Mesendoderm (in vitro differentiated cells): ENCODE results near the gene MSN. TPM values are rescaled to one million over a fixed set of nuclear protein-coding genes. Genes with fewer than 3 reads are reported as not detected.
"Not testable (repeated sequence)": the region's sequence is repeated elsewhere in the genome, so short reads cannot be mapped to it uniquely, and the experiment has no call there.

Experiments
- DNase-seq: peaks from one replicate; pipeline ENCODE4 v3.0.0; 2013
- H2AK5ac ChIP-seq: 2 replicates; pipeline ENCODE4 v1.6.1; 2013; ENCODE audit warnings: low read length, inconsistent platforms
- H2BK120ac ChIP-seq: 2 replicates; pipeline ENCODE4 v1.6.1; 2013; ENCODE audit warnings: low read depth, mild to moderate bottlenecking, low read length, moderate library complexity, mixed read lengths
- H2BK15ac ChIP-seq: replicated peaks from 2 replicates; pipeline ENCODE4 v1.6.1; 2013; ENCODE audit warnings: low read depth, mild to moderate bottlenecking, moderate library complexity
- H2BK5ac ChIP-seq: 2 replicates; pipeline ENCODE4 v1.6.1; 2013; ENCODE audit warnings: low read length, inconsistent platforms
- H3K18ac ChIP-seq: 2 replicates; pipeline ENCODE4 v1.6.1; 2013; ENCODE audit warnings: mild to moderate bottlenecking, low read length, mixed read lengths
- H3K23ac ChIP-seq: one replicate; pipeline ENCODE4 v1.6.1; 2013; ENCODE audit warnings: low read length
- H3K27ac ChIP-seq: 2 replicates; pipeline ENCODE4 v1.5.1; 2013; ENCODE audit warnings: low read depth, mild to moderate bottlenecking, inconsistent platforms, low read length, moderate library complexity
- H3K27me3 ChIP-seq: 2 replicates; pipeline ENCODE4 v1.6.1; 2013; ENCODE audit warnings: low read length, control low read depth, mild to moderate bottlenecking, inconsistent platforms; ENCODE audit not compliant: insufficient read depth, poor library complexity
- H3K36me3 ChIP-seq: 2 replicates; pipeline ENCODE4 v1.6.1; 2013; ENCODE audit warnings: low read length, inconsistent platforms; ENCODE audit not compliant: control insufficient read depth, insufficient read depth
- H3K4ac ChIP-seq: one replicate; pipeline ENCODE4 v1.6.1; 2013; ENCODE audit warnings: low read depth, mild to moderate bottlenecking, low read length, moderate library complexity
- H3K4me1 ChIP-seq: 2 replicates; pipeline ENCODE4 v1.6.1; 2013; ENCODE audit warnings: low read depth, low read length, inconsistent platforms; ENCODE audit not compliant: control insufficient read depth
- H3K4me2 ChIP-seq: 2 replicates; pipeline ENCODE4 v1.6.1; 2013; ENCODE audit warnings: low read length
- H3K4me3 ChIP-seq: 2 replicates; pipeline ENCODE4 v1.5.1; 2013; ENCODE audit warnings: mild to moderate bottlenecking, low read length
- H3K56ac ChIP-seq: one replicate; pipeline ENCODE4 v1.6.1; 2013; ENCODE audit warnings: low read length
- H3K79me1 ChIP-seq: 2 replicates; pipeline ENCODE4 v1.6.1; 2013; ENCODE audit warnings: low read length, inconsistent platforms
- H3K79me2 ChIP-seq: 2 replicates; pipeline ENCODE4 v1.6.1; 2013; ENCODE audit warnings: mild to moderate bottlenecking, low read length; ENCODE audit not compliant: control insufficient read depth, insufficient read depth
- H3K9ac ChIP-seq: 2 replicates; pipeline ENCODE4 v1.6.1; 2013; ENCODE audit warnings: low read length, inconsistent platforms
- H4K5ac ChIP-seq: one replicate; pipeline ENCODE4 v1.6.1; 2013; ENCODE audit warnings: low read length
- H4K8ac ChIP-seq: one replicate; pipeline ENCODE4 v1.6.1; 2013; ENCODE audit warnings: low read depth, mild to moderate bottlenecking, control low read depth, low read length, moderate library complexity
- WGBS: extraction: QIAGEN DNeasy Blood & Tissue Kit; methylation state at CpG from one replicate; pipeline ENCODE4 v1.1.7; 2013; ENCODE audit warnings: low lambda C conversion rate, missing lambda C conversion rate; ENCODE audit not compliant: insufficient coverage; ENCODE audit errors: extremely low coverage; 5-methylcytosine and 5-hydroxymethylcytosine counted together
- polyA plus RNA-seq, 2 experiments: library from polyadenylated mRNA; stranded (reverse); fragments of 200-250 nt; gene quantifications; one replicate each; pipeline ENCODE4 v1.2.3, GENCODE V29; 2013

The MSN gene
- polyA plus RNA-seq (2013, experiment 1 of 2), result 135 TPM
- 137 TPM for polyA plus RNA-seq (2013, experiment 2 of 2)

DNA sequence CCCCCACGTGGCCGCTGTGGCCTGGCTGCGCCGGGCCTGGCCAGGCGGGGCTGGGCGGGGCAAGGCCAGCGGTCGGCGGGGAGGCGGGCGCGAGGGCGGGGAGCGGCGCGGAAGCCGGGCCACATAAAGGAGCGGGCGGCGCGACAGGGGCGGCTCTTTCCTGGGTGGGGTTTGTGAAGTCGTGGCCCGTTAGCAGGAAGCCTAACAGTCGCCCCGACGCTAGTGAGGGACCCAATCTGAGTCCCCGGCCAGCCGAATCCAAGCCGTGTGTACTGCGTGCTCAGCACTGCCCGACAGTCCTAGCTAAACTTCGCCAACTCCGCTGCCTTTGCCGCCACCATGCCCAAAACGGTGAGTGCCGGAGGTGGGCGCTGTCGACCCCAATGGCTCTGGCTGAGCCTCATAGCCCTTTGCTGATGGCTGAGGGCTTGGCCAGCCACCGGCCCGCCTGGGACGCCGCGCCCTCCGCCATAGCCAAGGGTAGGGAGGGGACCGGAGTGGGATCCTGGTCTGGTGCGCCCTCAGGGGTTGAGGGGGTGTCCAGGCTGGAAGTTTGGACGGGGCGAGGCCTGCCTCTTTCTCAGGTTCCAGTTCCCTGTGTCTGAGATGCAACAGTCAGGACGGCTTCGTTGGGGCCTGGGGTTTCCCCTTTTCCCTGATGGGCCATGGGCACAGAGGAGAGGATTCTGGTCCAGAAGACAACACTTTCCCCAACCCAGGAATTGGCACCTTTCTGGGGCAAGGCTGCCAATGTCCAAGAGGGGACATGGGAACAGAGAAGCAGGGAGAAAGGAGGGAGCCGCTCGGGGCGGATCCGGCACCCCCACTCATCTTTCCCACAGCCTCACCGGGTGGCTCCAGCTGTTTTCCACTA lies at the start of gene MSN:
TSS of gene MSN (plus strand) at position 152 of the 874 bp plus-strand sequence. CDS start at position 340, 188 bp downstream.
- Histone ChIP-seq H3K79me1 (no peaks in the 10 kb centered on the region), H2BK120ac (no peak within 1 kb of the TSS), H3K79me2 (peaks cover 45% of the 10 kb centered on the region), H3K23ac (no peak within 1 kb of the TSS), H3K27me3 (no peaks in the 10 kb centered on the region), H3K36me3 (no peaks in the 10 kb centered on the region), H4K5ac (no peak within 1 kb of the TSS), H2BK5ac (no peak within 1 kb of the TSS), H3K4ac (peak within 1 kb of the TSS; percentile 2), H3K9ac (peak within 1 kb of the TSS; percentile 94), H3K18ac (peak within 1 kb of the TSS; percentile 91), H3K56ac (peak within 1 kb of the TSS; percentile 96), H3K4me2 (peak within 1 kb of the TSS; percentile 46), H2BK15ac (no peak within 1 kb of the TSS), H3K4me3 (peak within 1 kb of the TSS; percentile 84), H2AK5ac (no peak within 1 kb of the TSS), H3K27ac (peak within 1 kb of the TSS; percentile 84), H3K4me1 (peaks cover 2% of the 10 kb centered on the region), H4K8ac (no peak within 1 kb of the TSS)
- no CpG with 5 or more reads among the region's 56 CpGs for whole genome bisulfite sequencing
- peak; percentile 67 for DNase-seq

DNA sequence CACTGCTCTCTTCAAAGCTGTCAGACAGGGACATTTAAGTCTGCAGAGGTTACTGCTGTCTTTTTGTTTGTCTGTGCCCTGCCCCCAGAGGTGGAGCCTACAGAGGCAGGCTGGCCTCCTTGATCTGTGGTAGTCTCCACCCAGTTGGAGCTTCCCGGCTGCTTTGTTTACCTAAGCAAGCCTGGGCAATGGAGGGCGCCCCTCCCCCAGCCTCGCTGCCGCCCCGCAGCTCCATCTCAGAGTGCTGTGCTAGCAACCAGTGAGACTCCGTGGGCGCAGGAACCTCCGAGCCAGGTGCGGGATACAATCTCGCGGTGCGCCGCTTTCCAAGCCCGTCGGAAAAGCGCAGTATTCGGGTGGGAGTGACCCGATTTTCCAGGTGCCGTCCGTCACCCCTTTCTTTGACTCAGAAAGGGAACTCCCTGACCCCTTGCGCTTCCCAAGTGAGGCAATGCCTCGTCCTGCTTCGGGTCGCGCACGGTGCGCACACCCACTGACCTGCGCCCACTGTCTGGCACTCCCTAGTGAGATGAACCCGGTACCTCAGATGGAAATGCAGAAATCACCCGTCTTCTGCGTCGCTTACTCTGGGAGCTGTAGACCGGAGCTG lies 47.3 kb upstream of the MSN start:
- not testable (repeated sequence) for H2AK5ac ChIP-seq, H2BK120ac ChIP-seq, H3K18ac ChIP-seq, H4K8ac ChIP-seq, H3K4ac ChIP-seq, H2BK5ac ChIP-seq, H3K23ac ChIP-seq, H3K79me2 ChIP-seq, H3K4me2 ChIP-seq, H3K27me3 ChIP-seq, H3K9ac ChIP-seq, H3K27ac ChIP-seq, H3K36me3 ChIP-seq, H3K4me3 ChIP-seq, H3K56ac ChIP-seq, H2BK15ac ChIP-seq, H3K4me1 ChIP-seq, H4K5ac ChIP-seq, H3K79me1 ChIP-seq
- WGBS, result no CpG with 5 or more reads among the region's 33 CpGs
- DNase-seq, result peak; percentile 55

DNA sequence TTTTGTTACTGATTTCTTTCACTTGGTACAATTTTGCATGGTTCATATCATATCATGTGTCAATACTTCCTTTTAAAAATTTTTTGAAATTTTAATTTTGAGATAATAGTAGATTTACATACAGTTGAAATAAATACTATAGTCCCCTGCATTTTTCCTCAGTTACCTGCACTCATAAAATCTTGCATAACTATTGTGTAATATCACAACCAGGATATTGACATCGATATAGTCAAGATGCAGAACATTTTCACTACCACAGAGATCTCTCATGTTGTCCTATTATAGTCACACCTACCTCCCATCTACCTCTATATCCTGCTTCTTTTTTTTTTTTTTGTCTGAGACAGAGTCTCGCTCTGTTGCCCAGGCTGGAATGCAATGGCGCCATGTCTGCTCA lies 36.7 kb upstream of the MSN start:
- Histone ChIP-seq H3K56ac (no peak overlapping the region), H3K27ac (no peak overlapping the region), H3K4ac (no peak overlapping the region), H3K4me1 (no peaks in the 10 kb centered on the region), H3K79me2 (no peaks in the 10 kb centered on the region), H3K23ac (no peak overlapping the region), H3K79me1 (no peaks in the 10 kb centered on the region), H3K27me3 (no peaks in the 10 kb centered on the region), H4K5ac (no peak overlapping the region), H2BK15ac (no peak overlapping the region), H4K8ac (no peak overlapping the region), H3K4me3 (no peak overlapping the region), H2BK120ac (no peak overlapping the region), H3K36me3 (no peaks in the 10 kb centered on the region), H3K9ac (no peak overlapping the region), H2AK5ac (no peak overlapping the region), H3K4me2 (no peak overlapping the region), H2BK5ac (no peak overlapping the region), H3K18ac (no peak overlapping the region)
- no peak for DNase-seq
- WGBS, result no CpG with 5 or more reads among the region's 3 CpGs

DNA sequence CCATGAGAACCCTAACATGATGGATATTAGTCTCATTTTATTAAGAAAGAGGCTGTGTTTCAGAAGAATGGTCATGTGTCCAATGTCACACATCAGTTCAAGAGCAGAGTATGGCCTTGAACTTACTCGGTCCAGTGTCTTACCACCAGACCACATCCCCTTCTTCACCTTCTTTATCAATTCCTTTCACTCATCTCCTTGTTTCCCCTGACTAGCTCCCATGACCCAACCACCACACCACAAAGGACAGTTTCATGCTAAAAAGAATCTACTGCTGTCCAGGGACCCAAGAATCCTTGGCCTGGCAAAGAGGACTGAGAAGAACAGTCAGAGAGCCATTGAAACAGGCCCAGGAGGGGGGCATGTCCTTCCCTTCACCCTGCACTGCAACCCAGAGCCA lies 33.6 kb upstream of the MSN start:
- Histone ChIP-seq H4K5ac (no peak overlapping the region), H3K56ac (no peak overlapping the region), H2BK5ac (no peak overlapping the region), H3K23ac (no peak overlapping the region), H3K36me3 (no peaks in the 10 kb centered on the region), H2BK120ac (no peak overlapping the region), H2BK15ac (no peak overlapping the region), H3K79me1 (no peaks in the 10 kb centered on the region), H3K4me2 (no peak overlapping the region), H4K8ac (no peak overlapping the region), H3K18ac (no peak overlapping the region), H3K79me2 (no peaks in the 10 kb centered on the region), H3K27ac (no peak overlapping the region), H3K9ac (no peak overlapping the region), H3K27me3 (no peaks in the 10 kb centered on the region), H2AK5ac (no peak overlapping the region), H3K4me3 (no peak overlapping the region), H3K4me1 (no peaks in the 10 kb centered on the region), H3K4ac (no peak overlapping the region)
- DNase-seq, result no peak
- WGBS, result no CpG with 5 or more reads among the region's 1 CpG

DNA sequence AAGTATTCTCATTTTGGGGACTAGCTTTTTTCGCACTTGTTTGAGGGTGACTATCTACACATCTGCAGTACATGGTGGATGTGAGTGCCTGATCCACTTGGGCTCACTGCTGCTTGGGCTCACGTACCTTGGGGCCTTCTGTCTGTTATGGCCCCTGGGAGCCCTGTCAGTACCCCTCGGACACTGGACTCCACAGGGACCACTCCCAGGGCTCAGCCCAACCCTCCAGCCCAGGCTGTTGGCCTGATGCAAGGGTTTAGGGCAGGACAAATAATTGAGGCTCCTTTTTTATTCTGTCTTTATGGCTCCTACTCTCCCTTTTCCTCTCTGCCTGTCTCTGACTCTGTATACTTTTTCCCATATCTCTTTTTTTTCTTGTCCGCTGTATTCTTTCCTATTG lies 32.7 kb upstream of the MSN start:
- no CpG with 5 or more reads among the region's 4 CpGs for WGBS
- Histone ChIP-seq H3K4me2 (no peak overlapping the region), H3K79me1 (no peaks in the 10 kb centered on the region), H4K8ac (no peak overlapping the region), H3K79me2 (no peaks in the 10 kb centered on the region), H3K23ac (no peak overlapping the region), H2BK5ac (no peak overlapping the region), H2BK15ac (no peak overlapping the region), H3K4ac (no peak overlapping the region), H2BK120ac (no peak overlapping the region), H3K18ac (no peak overlapping the region), H2AK5ac (no peak overlapping the region), H3K36me3 (no peaks in the 10 kb centered on the region), H3K4me3 (no peak overlapping the region), H3K27me3 (no peaks in the 10 kb centered on the region), H4K5ac (no peak overlapping the region), H3K56ac (no peak overlapping the region), H3K27ac (no peak overlapping the region), H3K9ac (no peak overlapping the region), H3K4me1 (no peaks in the 10 kb centered on the region)
- no peak for DNase-seq
